ENCODE measurements around the gene RAD51B.

DNA sequence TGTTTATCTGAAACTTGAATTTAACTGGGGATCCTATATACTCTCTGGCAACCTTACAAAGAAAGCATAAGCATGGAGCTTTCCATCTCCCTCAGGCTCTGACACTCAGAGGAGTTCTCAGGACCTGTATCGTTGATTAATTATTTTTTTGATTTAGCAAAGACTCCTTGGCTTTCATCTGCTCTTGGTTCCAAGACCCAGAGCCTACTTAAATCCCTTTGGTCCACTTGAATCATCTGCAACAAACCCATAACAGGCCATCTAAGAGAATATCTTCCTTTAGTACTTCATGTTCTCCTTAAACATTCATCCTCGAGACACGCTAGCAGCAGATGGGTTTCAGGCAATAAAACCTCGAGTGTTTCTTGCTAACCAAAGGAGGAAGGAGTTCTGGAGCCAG, 887.9 kb downstream of the RAD51B start:
- TF ChIP-seq, protein P1, sequence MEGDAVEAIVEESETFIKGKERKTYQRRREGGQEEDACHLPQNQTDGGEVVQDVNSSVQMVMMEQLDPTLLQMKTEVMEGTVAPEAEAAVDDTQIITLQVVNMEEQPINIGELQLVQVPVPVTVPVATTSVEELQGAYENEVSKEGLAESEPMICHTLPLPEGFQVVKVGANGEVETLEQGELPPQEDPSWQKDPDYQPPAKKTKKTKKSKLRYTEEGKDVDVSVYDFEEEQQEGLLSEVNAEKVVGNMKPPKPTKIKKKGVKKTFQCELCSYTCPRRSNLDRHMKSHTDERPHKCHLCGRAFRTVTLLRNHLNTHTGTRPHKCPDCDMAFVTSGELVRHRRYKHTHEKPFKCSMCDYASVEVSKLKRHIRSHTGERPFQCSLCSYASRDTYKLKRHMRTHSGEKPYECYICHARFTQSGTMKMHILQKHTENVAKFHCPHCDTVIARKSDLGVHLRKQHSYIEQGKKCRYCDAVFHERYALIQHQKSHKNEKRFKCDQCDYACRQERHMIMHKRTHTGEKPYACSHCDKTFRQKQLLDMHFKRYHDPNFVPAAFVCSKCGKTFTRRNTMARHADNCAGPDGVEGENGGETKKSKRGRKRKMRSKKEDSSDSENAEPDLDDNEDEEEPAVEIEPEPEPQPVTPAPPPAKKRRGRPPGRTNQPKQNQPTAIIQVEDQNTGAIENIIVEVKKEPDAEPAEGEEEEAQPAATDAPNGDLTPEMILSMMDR (conservative IDR thresholded peaks at IDR 0.05), result no peak
- no peak for TF ChIP-seq EZH2 (IDR thresholded peaks at IDR 0.05; ENCODE audit: low read depth)
